OCI-LY3 (cell line): ENCODE data around the gene LBX2.

Experiments used
- EZH2phosphoT487 ChIP-seq: fragments of 200-600 bp; shearing (Covaris generic); IDR thresholded peaks from 2 replicates; pipeline ENCODE4 v1.6.1; 2018; ENCODE audit warnings: antibody characterized with exemption, mixed run types, low read depth
- TF ChIP-seq, protein P1 (sequence below): fragments of 200-600, 300-600 bp; sonication (generic); IDR thresholded peaks from 2 replicates; pipeline ENCODE4 v1.5.1; 2014; ENCODE audit warnings: antibody characterized with exemption, low read length, low read depth

DNA sequence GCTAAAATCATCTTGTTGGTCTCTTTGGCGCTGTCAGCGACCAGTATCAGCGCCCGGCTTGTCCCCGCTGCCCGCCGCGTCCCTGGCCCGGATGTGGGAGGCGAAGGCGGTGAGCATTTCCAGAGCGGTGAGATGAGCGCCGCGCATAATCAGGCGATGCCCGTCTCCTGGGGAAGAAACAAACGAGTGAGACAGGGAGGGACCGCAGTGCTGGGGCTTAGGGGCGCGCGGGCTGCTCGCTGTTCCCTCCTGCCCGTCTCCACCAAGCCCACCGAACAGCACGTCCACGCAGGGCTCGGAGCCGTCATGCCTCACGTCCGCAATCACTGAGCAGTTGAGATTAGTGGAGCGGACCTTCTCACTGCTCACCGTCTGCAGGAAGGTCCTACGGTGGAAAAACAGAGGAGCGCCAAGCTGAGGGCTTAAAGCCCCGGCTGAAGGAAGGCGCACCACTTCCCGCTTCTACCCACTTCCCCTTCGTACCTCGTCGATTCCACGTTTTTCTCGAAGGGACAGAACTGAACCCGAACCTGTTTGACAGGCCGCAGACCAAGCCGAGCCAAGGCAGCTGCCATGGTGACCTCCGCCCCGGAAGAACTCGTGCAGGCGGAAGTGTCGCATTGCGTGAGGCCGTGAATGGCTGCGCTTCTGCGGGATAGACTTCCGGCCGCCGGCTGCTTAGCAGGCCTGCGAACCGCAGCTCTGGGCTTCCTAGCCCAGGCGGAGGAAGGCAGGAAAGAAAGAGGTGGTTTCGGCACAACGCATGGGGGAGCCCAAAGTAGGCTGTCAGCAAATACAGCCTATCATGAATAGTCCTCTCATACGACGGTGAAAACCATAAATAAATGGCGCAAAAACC is 27.1 kb downstream of the LBX2 start, which contains the start of gene MRPL53:
- TF ChIP-seq, protein P1, sequence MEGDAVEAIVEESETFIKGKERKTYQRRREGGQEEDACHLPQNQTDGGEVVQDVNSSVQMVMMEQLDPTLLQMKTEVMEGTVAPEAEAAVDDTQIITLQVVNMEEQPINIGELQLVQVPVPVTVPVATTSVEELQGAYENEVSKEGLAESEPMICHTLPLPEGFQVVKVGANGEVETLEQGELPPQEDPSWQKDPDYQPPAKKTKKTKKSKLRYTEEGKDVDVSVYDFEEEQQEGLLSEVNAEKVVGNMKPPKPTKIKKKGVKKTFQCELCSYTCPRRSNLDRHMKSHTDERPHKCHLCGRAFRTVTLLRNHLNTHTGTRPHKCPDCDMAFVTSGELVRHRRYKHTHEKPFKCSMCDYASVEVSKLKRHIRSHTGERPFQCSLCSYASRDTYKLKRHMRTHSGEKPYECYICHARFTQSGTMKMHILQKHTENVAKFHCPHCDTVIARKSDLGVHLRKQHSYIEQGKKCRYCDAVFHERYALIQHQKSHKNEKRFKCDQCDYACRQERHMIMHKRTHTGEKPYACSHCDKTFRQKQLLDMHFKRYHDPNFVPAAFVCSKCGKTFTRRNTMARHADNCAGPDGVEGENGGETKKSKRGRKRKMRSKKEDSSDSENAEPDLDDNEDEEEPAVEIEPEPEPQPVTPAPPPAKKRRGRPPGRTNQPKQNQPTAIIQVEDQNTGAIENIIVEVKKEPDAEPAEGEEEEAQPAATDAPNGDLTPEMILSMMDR = no peak
- TF ChIP-seq EZH2phosphoT487 = no peak
